ACC112 (cell line): ENCODE data around the gene PPP1R18.
A peak's percentile ranks its signal among the peaks of the same experiment; 100 is the strongest.
"Not testable (repeated sequence)": the region's sequence is repeated elsewhere in the genome, so short reads cannot be mapped to it uniquely, and the experiment has no call there.

Experiments used
- H2AFZ ChIP-seq: fragments of 200-600 bp; sonication (generic); one replicate; pipeline ENCODE4 v1.6.0; 2017; ENCODE audit warnings: antibody characterized with exemption, low read length; ENCODE audit not compliant: unreplicated experiment
- H3K27ac ChIP-seq: fragments of 200-600 bp; sonication (generic); 2 replicates; pipeline ENCODE4 v1.5.1; 2014; ENCODE audit warnings: low read depth, mild to moderate bottlenecking, antibody characterized with exemption, low read length, moderate library complexity
- H3K27me3 ChIP-seq: fragments of 200-600 bp; sonication (generic); 2 replicates; pipeline ENCODE4 v1.6.1; 2014; ENCODE audit warnings: mild to moderate bottlenecking, antibody characterized with exemption, low read length, moderate library complexity, mixed read lengths; ENCODE audit not compliant: insufficient read depth
- H3K36me3 ChIP-seq: fragments of 200-600 bp; sonication (generic); 2 replicates; pipeline ENCODE4 v1.6.1; 2016; ENCODE audit warnings: mild to moderate bottlenecking, antibody characterized with exemption, low read length, moderate library complexity, mixed read lengths; ENCODE audit not compliant: insufficient read depth
- H3K4me1 ChIP-seq: fragments of 200-600 bp; sonication (generic); one replicate; pipeline ENCODE4 v1.6.1; 2016; ENCODE audit warnings: low read length, mixed read lengths; ENCODE audit not compliant: insufficient read depth, unreplicated experiment, control insufficient read depth
- H3K4me3 ChIP-seq: fragments of 200-600 bp; sonication (generic); 2 replicates; pipeline ENCODE4 v1.5.1; 2014; ENCODE audit warnings: mild to moderate bottlenecking, low read depth, low read length
- H3K79me2 ChIP-seq: fragments of 200-600 bp; sonication (generic); one replicate; pipeline ENCODE4 v1.6.0; 2016; ENCODE audit warnings: low read length; ENCODE audit not compliant: control insufficient read depth, unreplicated experiment, insufficient read depth

PPP1R18 gene

GRCh38 chr6:30724906-30725667, 38.6 kb upstream of the PPP1R18 start:
- Histone ChIP-seq H3K36me3 (peaks cover 35% of the 10 kb centered on the region), H2AFZ (no peak overlapping the region), H3K4me3 (no peak overlapping the region), H3K79me2 (peaks cover 45% of the 10 kb centered on the region), H3K4me1 (peaks cover 40% of the 10 kb centered on the region), H3K27ac (peak overlapping the region; percentile 61), H3K27me3 (no peaks in the 10 kb centered on the region)

GRCh38 chr6:30723843-30724741, 37.6 kb upstream of the PPP1R18 start:
- H3K27me3 ChIP-seq, H2AFZ ChIP-seq: not testable (repeated sequence)
- Histone ChIP-seq H3K79me2 (peaks cover 53% of the 10 kb centered on the region), H3K4me3 (peak overlapping the region; percentile 80), H3K4me1 (peaks cover 41% of the 10 kb centered on the region), H3K36me3 (peaks cover 31% of the 10 kb centered on the region), H3K27ac (peak overlapping the region; percentile 61)

- Histone ChIP-seq H3K79me2 (peaks cover 60% of the 10 kb centered on the region), H3K4me3 (peak overlapping the region; percentile 80), H3K27ac (peak overlapping the region; percentile 49), H3K36me3 (peaks cover 31% of the 10 kb centered on the region), H3K4me1 (peaks cover 47% of the 10 kb centered on the region)
- not testable (repeated sequence) for H3K27me3 ChIP-seq, H2AFZ ChIP-seq
Observed at GRCh38 chr6:30723159-30723842, 36.9 kb upstream of the PPP1R18 start.

- H3K79me2 ChIP-seq, result peaks cover 60% of the 10 kb centered on the region
- H3K27ac ChIP-seq, result peak overlapping the region; percentile 97
- peaks cover 31% of the 10 kb centered on the region for H3K36me3 ChIP-seq
Observed at GRCh38 chr6:30722280-30723112, 36.1 kb upstream of the PPP1R18 start.

GRCh38 chr6:30722025-30722279, 35.5 kb upstream of the PPP1R18 start:
- Histone ChIP-seq H3K27ac (peak overlapping the region; percentile 97), H3K4me3 (peak overlapping the region; percentile 80), H3K4me1 (peaks cover 38% of the 10 kb centered on the region), H3K36me3 (peaks cover 31% of the 10 kb centered on the region), H3K79me2 (peaks cover 60% of the 10 kb centered on the region)
- not testable (repeated sequence) for H3K27me3 ChIP-seq, H2AFZ ChIP-seq

More at GRCh38 chr6:30722280-30723112, 36.1 kb upstream of the PPP1R18 start:
- Histone ChIP-seq H3K4me3 (peak overlapping the region; percentile 80), H2AFZ (no peak overlapping the region), H3K4me1 (peaks cover 39% of the 10 kb centered on the region), H3K27me3 (no peaks in the 10 kb centered on the region)

- H3K4me3 ChIP-seq, result peak overlapping the region; percentile 80
- no peaks in the 10 kb centered on the region for H3K27me3 ChIP-seq
Observed at GRCh38 chr6:30721198-30722024, 35.0 kb upstream of the PPP1R18 start.

GRCh38 chr6:30720738-30721197, 34.3 kb upstream of the PPP1R18 start:
- H3K27me3 ChIP-seq, result no peaks in the 10 kb centered on the region
- H3K4me1 ChIP-seq, result peaks cover 43% of the 10 kb centered on the region
- peak overlapping the region; percentile 80 for H3K4me3 ChIP-seq
- H3K27ac ChIP-seq, result peak overlapping the region; percentile 97
- peaks cover 72% of the 10 kb centered on the region for H3K79me2 ChIP-seq
- H2AFZ ChIP-seq, result no peak overlapping the region
- peaks cover 29% of the 10 kb centered on the region for H3K36me3 ChIP-seq

More at GRCh38 chr6:30721198-30722024, 35.0 kb upstream of the PPP1R18 start:
- H3K4me1 ChIP-seq, result peaks cover 40% of the 10 kb centered on the region
- H3K36me3 ChIP-seq, result peaks cover 31% of the 10 kb centered on the region
- H3K27ac ChIP-seq, result peak overlapping the region; percentile 97
- no peak overlapping the region for H2AFZ ChIP-seq
- H3K79me2 ChIP-seq, result peaks cover 66% of the 10 kb centered on the region

GRCh38 chr6:30719791-30720737, 33.6 kb upstream of the PPP1R18 start, which contains the start of gene TUBB:
Gene TUBB (plus strand): TSS chr6:30720352. CDS start chr6:30720507, 155 bp downstream.
- Histone ChIP-seq H3K4me1 (peaks cover 39% of the 10 kb centered on the region), H3K79me2 (peaks cover 77% of the 10 kb centered on the region), H3K27me3 (no peaks in the 10 kb centered on the region), H3K36me3 (peaks cover 25% of the 10 kb centered on the region; the same call in 1 of the 2 replicates), H3K27ac (peak within 1 kb of the TSS; percentile 97), H3K4me3 (peak within 1 kb of the TSS; percentile 80), H2AFZ (peak within 1 kb of the TSS; percentile 57)
